Kidney (tissue), 14 donors: ENCODE measurements around the gene WWOX. TPM values are rescaled to one million over a fixed set of nuclear protein-coding genes. Genes with fewer than 3 reads are reported as not detected.

Source experiments
- DNase-seq, 5 donors: peaks; one replicate each; pipeline ENCODE4 v3.0.0-alpha.2; 2013 to 2020
- FAIRE-seq: peaks from 2 replicates; lab custom pipeline; 2012; peaks lifted over from hg19 to GRCh38; lab: Jason Lieb, UNC
- H3K27ac ChIP-seq, 2 donors: one replicate each; pipeline ENCODE4 v1.7.0; 2013; ENCODE audit warnings: low read depth in 2 of 2, low read length in 2 of 2, inconsistent platforms in 1 of 2
- H3K27me3 ChIP-seq: one replicate; pipeline ENCODE4 v1.7.1; 2013; ENCODE audit warnings: low read length, inconsistent platforms; ENCODE audit not compliant: control insufficient read depth, insufficient read depth
- H3K36me3 ChIP-seq, 3 donors: one replicate each; pipeline versions ENCODE4 v1.7.0 to v1.7.1; 2013; ENCODE audit warnings: low read length in 3 of 3, control low read depth in 1 of 3, inconsistent platforms in 1 of 3; ENCODE audit not compliant: insufficient read depth in 3 of 3, control insufficient read depth in 2 of 3
- H3K4me1 ChIP-seq, 3 donors: one replicate each; pipeline versions ENCODE4 v1.7.0 to v1.7.1; 2013; ENCODE audit warnings: low read length in 3 of 3, inconsistent platforms in 1 of 3, low read depth in 1 of 3; ENCODE audit not compliant: control insufficient read depth in 2 of 3, insufficient read depth in 2 of 3
- H3K4me3 ChIP-seq, 3 donors: one replicate each; pipeline versions ENCODE4 v1.7.0 to v1.8.1; 2013; ENCODE audit warnings: low read length in 3 of 3, control low read depth in 1 of 3, inconsistent platforms in 1 of 3
- H3K9ac ChIP-seq, 3 donors: one replicate each; pipeline versions ENCODE4 v1.7.0 to v1.7.1; 2013; ENCODE audit warnings: low read length in 3 of 3, control low read depth in 1 of 3, inconsistent platforms in 1 of 3
- H3K9me3 ChIP-seq, 3 donors: one replicate each; pipeline versions ENCODE4 v1.7.0 to v1.7.1; 2013; ENCODE audit warnings: low read length in 3 of 3, control low read depth in 1 of 3, inconsistent platforms in 1 of 3; ENCODE audit not compliant: control insufficient read depth in 2 of 3, insufficient read depth in 1 of 3
- intact Hi-C: fragments of 100-400 bp; cut with DNase I; formaldehyde crosslinking; loops from one replicate; pipeline ENCODE4 v1.11.1; 2022
- polyA plus RNA-seq: library from polyadenylated mRNA; stranded (reverse); fragments of 350-450 nt; fragmentation: Illumina TruSeq; extraction: RNeasy Lipid Tissue Mini Kit (QIAGEN cat#74804); gene quantifications from one replicate; pipeline ENCODE4 v1.2.3, GENCODE V29; 2014; ENCODE audit warnings: low read depth, low replicate concordance; ENCODE audit not compliant: insufficient read depth
- total RNA-seq: library from RNA; stranded (reverse); fragmentation: NEBNext Ultra II Directional; extraction: Animal tissue kit (Norgen Biotek cat#: 25700); gene quantifications from one replicate; pipeline ENCODE4 v1.2.1, GENCODE V29; 2021
- TF ChIP-seq, protein P1 (sequence below): IDR thresholded peaks from 3 replicates; pipeline ENCODE4 v1.5.1; 2012; ENCODE audit warnings: mild to moderate bottlenecking, moderate library complexity, borderline replicate concordance; ENCODE audit not compliant: insufficient read depth; ENCODE audit errors: extremely low read depth
- donor health status: control.
- donor health status: control.
- donor health status: control.
- donor health status: control.
- donor health status: control.
- donor health status: DM: yes; HTN: yes; CAD: no.
- donor health status: Normal renal cell carcinoma (clear cell type).

Gene WWOX
- total and polyA plus RNA-seq, 2 donors from 2014 or later = 22.5 to 30.3 TPM

DNA sequence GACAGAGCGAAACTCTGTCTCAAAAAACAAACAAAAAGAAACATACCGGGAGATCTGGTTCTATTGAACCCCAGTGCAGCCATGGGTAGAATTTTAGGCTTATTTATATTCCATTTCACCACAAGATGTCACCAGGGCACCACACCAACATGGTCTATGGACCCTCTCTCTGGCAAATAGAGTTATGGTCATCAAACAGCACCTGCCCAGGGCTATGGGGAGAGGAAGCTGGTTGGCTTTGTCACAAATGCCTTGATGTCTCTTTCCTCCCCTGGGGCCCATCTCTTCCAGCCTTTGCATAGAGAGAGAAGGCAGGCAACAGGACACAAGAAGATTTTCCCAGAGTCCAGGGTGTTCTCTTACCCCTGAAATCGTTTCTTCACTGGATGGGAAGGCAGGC is 128.4 kb downstream of the WWOX start:
- Histone ChIP-seq H3K4me3 (no peak overlapping the region), H3K9me3 (no peaks in the 10 kb centered on the region), H3K4me1 (no peaks in the 10 kb centered on the region), H3K9ac (no peak overlapping the region), H3K36me3 (no peaks in the 10 kb centered on the region), H3K27me3 (no peaks in the 10 kb centered on the region), H3K27ac (no peak overlapping the region)
- TF ChIP-seq, protein P1, sequence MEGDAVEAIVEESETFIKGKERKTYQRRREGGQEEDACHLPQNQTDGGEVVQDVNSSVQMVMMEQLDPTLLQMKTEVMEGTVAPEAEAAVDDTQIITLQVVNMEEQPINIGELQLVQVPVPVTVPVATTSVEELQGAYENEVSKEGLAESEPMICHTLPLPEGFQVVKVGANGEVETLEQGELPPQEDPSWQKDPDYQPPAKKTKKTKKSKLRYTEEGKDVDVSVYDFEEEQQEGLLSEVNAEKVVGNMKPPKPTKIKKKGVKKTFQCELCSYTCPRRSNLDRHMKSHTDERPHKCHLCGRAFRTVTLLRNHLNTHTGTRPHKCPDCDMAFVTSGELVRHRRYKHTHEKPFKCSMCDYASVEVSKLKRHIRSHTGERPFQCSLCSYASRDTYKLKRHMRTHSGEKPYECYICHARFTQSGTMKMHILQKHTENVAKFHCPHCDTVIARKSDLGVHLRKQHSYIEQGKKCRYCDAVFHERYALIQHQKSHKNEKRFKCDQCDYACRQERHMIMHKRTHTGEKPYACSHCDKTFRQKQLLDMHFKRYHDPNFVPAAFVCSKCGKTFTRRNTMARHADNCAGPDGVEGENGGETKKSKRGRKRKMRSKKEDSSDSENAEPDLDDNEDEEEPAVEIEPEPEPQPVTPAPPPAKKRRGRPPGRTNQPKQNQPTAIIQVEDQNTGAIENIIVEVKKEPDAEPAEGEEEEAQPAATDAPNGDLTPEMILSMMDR = peak; percentile 24
- peak in 1 of 5 donors; percentile 56 for DNase-seq
- intact Hi-C loops = no loop called here
- FAIRE-seq = no peak

GRCh38 chr16:78228704-78229103 is 129.2 kb downstream of the WWOX start:
- intact Hi-C loops = no loop called here
- Histone ChIP-seq H3K9ac (no peak overlapping the region), H3K27me3 (no peaks in the 10 kb centered on the region), H3K4me3 (no peak overlapping the region), H3K36me3 (no peaks in the 10 kb centered on the region), H3K9me3 (no peaks in the 10 kb centered on the region), H3K4me1 (no peaks in the 10 kb centered on the region), H3K27ac (no peak overlapping the region)
- FAIRE-seq = no peak
- no peak for DNase-seq
- TF ChIP-seq, protein P1 = no peak

DNA sequence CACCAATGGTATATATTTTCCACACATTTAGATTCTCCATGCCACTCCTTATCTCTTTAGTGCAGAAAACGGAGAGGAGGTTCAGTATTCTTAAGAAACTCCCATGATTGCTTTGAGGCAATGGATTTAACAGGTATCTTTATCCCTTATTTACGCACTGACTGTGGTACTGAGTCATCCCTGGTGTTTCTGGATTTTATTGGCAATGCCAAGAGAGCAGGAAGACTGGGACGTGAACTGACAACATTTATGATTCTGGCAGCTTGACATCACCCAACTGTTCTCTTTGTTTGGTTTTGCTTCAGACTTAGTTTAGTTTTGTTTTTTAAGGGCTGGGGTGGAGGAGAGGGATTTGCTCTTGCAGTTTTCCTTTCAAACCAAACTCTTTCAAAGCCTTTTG is 131.4 kb downstream of the WWOX start:
- Histone ChIP-seq H3K4me1 (peaks cover 0 to 2% (median 0%) of the 10 kb centered on the region in 3 donors), H3K36me3 (no peaks in the 10 kb centered on the region), H3K27me3 (no peaks in the 10 kb centered on the region), H3K9me3 (no peaks in the 10 kb centered on the region), H3K9ac (no peak overlapping the region), H3K4me3 (no peak overlapping the region), H3K27ac (no peak overlapping the region)
- TF ChIP-seq, protein P1 = no peak
- intact Hi-C loops = no loop called here
- DNase-seq (peak in 1 of 5 donors; percentile 43), FAIRE-seq (no peak)
